ACHN (cell line): Measurements from ENCODE around the gene NCOA7.
"Not testable (repeated sequence)": the region's sequence is repeated elsewhere in the genome, so short reads cannot be mapped to it uniquely, and the experiment has no call there.

Experiments used
- DNase-seq: peaks from one replicate; pipeline ENCODE4 v3.0.0-alpha.2; 2015
- in situ Hi-C: cut with HindIII; loops from 2 replicates; pipeline ENCODE4 v1.10.0; 2017; ENCODE audit warnings: low sequenced_read_pairs, low pct_ligation_motif_present, low pct_unique_long_range_greater_than_20kb

The NCOA7 gene

GRCh38 chr6:125804866-125805425 is 14.2 kb downstream of the NCOA7 start:
- in situ Hi-C loops, DNase-seq: not testable (repeated sequence)

DNA sequence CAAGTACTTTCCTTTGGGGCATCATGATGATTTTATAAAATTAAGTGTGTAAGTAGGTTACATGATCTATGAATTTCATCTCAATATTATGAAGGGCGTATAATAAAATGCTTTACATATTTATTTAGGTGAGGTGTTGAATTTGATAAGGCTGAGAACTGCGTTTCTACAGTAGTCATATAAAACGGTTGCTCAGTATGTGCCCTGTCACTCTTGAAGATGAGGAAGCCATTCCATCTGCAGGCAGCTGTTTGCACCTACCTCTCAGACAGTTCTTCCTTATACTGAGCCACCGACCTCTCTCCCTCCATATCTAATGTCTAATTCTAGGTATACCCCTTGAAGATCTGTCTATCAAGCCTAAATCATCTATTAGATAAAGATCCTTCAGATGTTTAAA is 16.1 kb downstream of the NCOA7 start:
- in situ Hi-C loops = no loop called here
- no peak for DNase-seq

- in situ Hi-C loops = no loop called here
- no peak for DNase-seq
Observed at GRCh38 chr6:125807293-125807692, 16.5 kb downstream of the NCOA7 start.

- in situ Hi-C loops = no loop called here
- DNase-seq = no peak
Observed at GRCh38 chr6:125808060-125808459, 17.3 kb downstream of the NCOA7 start.

- in situ Hi-C loops = no loop called here
- DNase-seq = no peak
Observed at GRCh38 chr6:125808591-125808990, 17.8 kb downstream of the NCOA7 start.

GRCh38 chr6:125809570-125810170 is 18.9 kb downstream of the NCOA7 start:
- DNase-seq = no peak
- in situ Hi-C loops = no loop called here

- DNase-seq = no peak
- in situ Hi-C loops = no loop called here
Observed at GRCh38 chr6:125810445-125810844, 19.7 kb downstream of the NCOA7 start.

DNA sequence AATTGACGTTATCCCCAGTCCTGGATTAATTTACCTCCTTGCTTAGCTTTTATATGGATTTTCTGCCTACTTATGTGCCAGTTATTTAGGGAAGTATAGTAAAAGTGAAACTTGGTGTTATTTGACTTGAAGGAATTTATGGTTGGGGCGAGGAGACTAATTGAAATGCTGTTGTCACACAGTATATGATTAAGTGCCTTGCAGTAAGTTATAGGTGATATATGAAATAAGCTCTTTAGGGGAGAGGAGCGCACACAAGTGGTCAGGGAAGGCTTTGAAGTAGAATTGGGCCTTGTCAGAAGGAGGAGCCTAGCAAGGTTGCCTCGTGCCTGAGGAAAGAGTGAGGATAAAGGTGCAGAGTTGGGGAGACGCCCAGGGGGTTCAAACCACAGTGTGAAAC is 20.5 kb downstream of the NCOA7 start:
- DNase-seq = no peak
- in situ Hi-C loops = no loop called here

GRCh38 chr6:125812394-125813292 is 21.9 kb downstream of the NCOA7 start:
- in situ Hi-C loops = no loop called here

GRCh38 chr6:125814481-125814880 is 23.7 kb downstream of the NCOA7 start:
- in situ Hi-C loops = no loop called here
- DNase-seq = no peak

More at GRCh38 chr6:125812394-125813292, 21.9 kb downstream of the NCOA7 start:
- peak; percentile 31 for DNase-seq

DNA sequence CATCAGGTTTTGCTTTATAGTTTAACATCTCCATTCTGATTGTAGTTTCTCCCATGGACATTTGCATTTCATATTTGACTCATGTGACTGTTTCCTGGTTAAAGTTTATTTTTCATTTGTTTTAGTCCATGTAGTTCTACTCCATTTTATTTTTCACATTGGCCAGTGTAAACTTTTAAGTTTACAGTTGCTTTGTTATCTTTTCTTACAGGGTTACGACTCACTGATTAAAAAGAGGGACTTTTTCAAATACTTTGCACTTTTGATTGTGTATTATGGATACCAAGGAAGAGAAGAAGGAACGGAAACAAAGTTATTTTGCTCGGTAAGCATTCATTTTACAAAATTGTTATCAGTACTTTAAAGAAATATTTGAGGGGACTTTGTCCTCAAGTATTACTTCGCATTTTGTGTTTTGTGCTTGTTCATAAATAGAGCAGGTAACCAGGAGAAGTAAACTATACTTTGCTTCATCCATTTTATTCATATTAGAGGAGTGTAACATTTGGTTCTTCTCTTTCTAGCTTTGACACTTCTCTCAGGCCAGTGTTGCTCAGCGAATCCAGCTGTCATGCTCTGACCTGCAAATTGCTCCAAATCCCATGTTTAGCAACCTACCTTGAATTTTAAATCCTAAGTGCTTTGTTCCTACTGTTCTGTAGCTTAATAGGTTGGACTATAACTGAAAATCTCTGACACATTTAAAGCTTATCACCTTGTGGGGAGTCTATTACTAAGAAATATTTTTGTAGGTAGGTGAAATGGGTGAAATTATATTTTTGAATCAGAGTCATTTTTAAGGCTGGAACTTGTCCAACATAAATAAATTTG is 24.5 kb downstream of the NCOA7 start:
- in situ Hi-C loops = no loop called here
- DNase-seq = no peak

DNA sequence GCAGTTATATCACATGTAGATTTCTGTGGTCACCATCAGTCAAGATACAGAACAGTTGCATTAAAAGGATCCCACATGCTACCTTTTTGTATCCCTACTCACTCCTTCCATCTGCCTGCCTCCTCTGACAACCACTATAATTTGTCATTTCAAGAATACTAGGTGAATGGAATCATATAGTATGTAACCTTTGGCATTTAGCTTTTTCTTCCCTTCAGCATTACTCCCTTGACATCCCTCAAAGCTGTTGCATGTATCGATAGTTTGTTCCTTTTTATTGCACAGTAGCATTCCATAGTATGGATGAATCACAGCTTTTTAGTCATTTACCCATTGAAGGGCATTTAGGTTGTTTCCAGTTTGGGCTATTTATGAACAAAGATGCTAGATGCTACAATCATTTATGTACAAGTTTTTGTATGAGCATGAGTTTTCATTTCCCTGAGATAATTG is 26.1 kb downstream of the NCOA7 start:
- in situ Hi-C loops = no loop called here
- no peak for DNase-seq

GRCh38 chr6:125818225-125818657 is 27.5 kb downstream of the NCOA7 start:
- no peak for DNase-seq
- in situ Hi-C loops = no loop called here

- in situ Hi-C loops = no loop called here
- no peak for DNase-seq
Observed at GRCh38 chr6:125818772-125819260, 28.1 kb downstream of the NCOA7 start.

DNA sequence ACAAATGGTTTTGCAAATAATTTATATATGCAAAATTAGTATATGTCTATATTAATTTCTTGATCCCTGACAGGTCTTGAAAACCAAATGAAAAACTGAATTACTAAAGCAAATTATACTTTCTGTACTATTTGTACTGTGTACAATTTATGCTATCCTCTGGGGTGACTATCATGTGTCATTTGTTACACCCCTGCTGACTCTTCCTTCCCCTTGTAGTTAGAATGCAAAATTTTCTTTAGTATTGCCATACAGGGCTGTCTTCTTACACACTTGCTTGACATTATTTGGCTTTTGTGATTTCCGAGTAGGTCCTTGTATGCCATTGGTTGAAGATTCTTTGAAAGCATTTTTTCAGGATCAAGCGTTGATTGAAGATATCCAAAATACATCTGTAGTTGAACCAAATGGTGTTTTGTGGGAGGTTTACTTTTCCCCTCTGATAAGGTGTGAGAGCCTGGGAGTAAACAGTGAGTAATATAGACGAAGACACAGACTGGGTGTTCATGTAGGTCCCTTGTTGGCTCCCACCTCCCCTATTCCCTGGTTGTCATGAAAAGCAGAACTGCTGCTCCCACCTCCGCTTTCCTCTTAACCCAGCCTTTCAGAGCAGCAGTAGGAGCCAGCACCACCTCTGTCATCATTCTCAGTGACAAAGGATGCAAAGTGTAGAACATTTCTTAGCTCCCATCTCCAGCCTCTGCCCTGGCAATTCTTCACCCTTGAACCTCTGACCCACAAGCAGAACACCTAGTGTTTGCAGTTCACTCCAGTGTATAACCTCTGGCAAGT is 29.0 kb downstream of the NCOA7 start:
- no peak for DNase-seq

GRCh38 chr6:125821825-125822281 is 31.1 kb downstream of the NCOA7 start:
- DNase-seq = no peak
- in situ Hi-C loops = no loop called here

More for the DNA sequence above, 29.0 kb downstream of the NCOA7 start:
- in situ Hi-C loops = no loop called here

DNA sequence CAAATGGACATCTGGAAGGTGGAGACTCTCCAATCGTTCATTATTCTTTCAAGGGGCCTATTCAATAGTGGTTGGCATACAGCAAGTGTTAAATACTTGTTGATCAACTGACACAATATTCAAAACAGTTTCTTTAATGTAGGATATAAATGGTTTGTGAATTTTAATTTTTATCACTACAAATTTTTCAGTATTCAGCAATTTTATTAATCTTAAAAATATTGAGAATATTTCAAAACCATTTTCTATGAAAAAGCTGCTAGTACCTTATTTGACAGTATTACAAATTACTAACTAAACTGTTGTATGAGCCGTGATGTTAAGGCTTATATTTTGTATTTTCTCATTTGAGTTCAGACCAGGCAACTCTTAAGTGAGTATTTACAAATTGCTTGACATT is 32.4 kb downstream of the NCOA7 start:
- in situ Hi-C loops = no loop called here

More for the DNA sequence above, 32.4 kb downstream of the NCOA7 start:
- no peak for DNase-seq
